ENCODE measurements around the gene RGS7. TPM values are rescaled to one million over a fixed set of nuclear protein-coding genes. Genes with fewer than 3 reads are reported as not detected.
"Not testable (repeated sequence)": the region's sequence is repeated elsewhere in the genome, so short reads cannot be mapped to it uniquely, and the experiment has no call there.

RGS7 gene
- total RNA-seq, 4 donors from 2014 or later = 0.39 TPM; not detected in 3

GRCh38 chr1:241171991-241172390 lies 185.0 kb downstream of the RGS7 start:
- no peak for TF ChIP-seq POLR2A (IDR thresholded peaks at IDR 0.05)
- no peak for TF ChIP-seq CTCF (IDR thresholded peaks at IDR 0.05)
- intact Hi-C loops (cut with DNase I) = no loop called here
- Histone ChIP-seq H3K27me3 (no peaks in the 10 kb centered on the region), H3K27ac (no peak overlapping the region), H3K4me3 (replicated peaks in 1 of 3) (no peak overlapping the region), H3K4me1 (no peaks in the 10 kb centered on the region), H3K36me3 (no peaks in the 10 kb centered on the region), H3K9me3 (no peaks in the 10 kb centered on the region)
- DNase-seq = no peak
- 35 to 54% methylated on average over 3 of the region's 3 CpGs for WGBS, 2 donors

GRCh38 chr1:241167121-241167630 lies 189.8 kb downstream of the RGS7 start:
- Histone ChIP-seq H3K4me3 (replicated peaks in 1 of 3) (no peak overlapping the region), H3K27me3 (no peaks in the 10 kb centered on the region), H3K27ac (no peak overlapping the region), H3K36me3 (no peaks in the 10 kb centered on the region), H3K9me3 (no peaks in the 10 kb centered on the region), H3K4me1 (no peaks in the 10 kb centered on the region)
- 81 to 87% methylated on average over 14 of the region's 14 CpGs for whole genome bisulfite sequencing, 2 donors
- intact Hi-C loops (cut with DNase I) = no loop called here
- DNase-seq = no peak
- no peak for TF ChIP-seq CTCF (IDR thresholded peaks at IDR 0.05)
- TF ChIP-seq POLR2A (IDR thresholded peaks at IDR 0.05) = no peak

GRCh38 chr1:241166625-241167024 lies 190.4 kb downstream of the RGS7 start:
- H3K4me3 ChIP-seq (replicated peaks in 1 of 3) = no peak overlapping the region
- no peaks in the 10 kb centered on the region for H3K4me1 ChIP-seq
- DNase-seq = no peak
- intact Hi-C loops (cut with DNase I) = no loop called here
- H3K27me3 ChIP-seq = no peaks in the 10 kb centered on the region
- H3K9me3 ChIP-seq = no peaks in the 10 kb centered on the region
- no peak for TF ChIP-seq POLR2A (IDR thresholded peaks at IDR 0.05)
- no peak for TF ChIP-seq CTCF (IDR thresholded peaks at IDR 0.05)
- H3K36me3 ChIP-seq = no peaks in the 10 kb centered on the region
- WGBS, 2 donors = 95% methylated on average over 1 of the region's 1 CpG
- H3K27ac ChIP-seq = no peak overlapping the region

GRCh38 chr1:241165256-241165655 lies 191.7 kb downstream of the RGS7 start:
- WGBS, 2 donors = 87 to 91% methylated on average over 4 to 5 of the region's 5 CpGs
- intact Hi-C loops (cut with DNase I); H3K4me3 ChIP-seq (replicated peaks in 1 of 3); H3K27ac ChIP-seq; DNase-seq; H3K36me3 ChIP-seq; H3K27me3 ChIP-seq; H3K4me1 ChIP-seq; H3K9me3 ChIP-seq: not testable (repeated sequence)

- no peaks in the 10 kb centered on the region for H3K27me3 ChIP-seq
- TF ChIP-seq POLR2A (IDR thresholded peaks at IDR 0.05) (no peak), CTCF (IDR thresholded peaks at IDR 0.05) (no peak)
- H3K9me3 ChIP-seq = no peaks in the 10 kb centered on the region
- no peaks in the 10 kb centered on the region for H3K4me1 ChIP-seq
- intact Hi-C loops (cut with DNase I) = no loop called here
- DNase-seq = no peak
- no peak overlapping the region for H3K4me3 ChIP-seq (replicated peaks in 1 of 3)
- H3K27ac ChIP-seq = no peak overlapping the region
- WGBS, 2 donors = 19 to 34% methylated on average over 4 of the region's 4 CpGs
- H3K36me3 ChIP-seq = no peaks in the 10 kb centered on the region
Measured at GRCh38 chr1:241163363-241163762, 193.6 kb downstream of the RGS7 start.

Data from thyroid gland (tissue), 4 donors.